ENCODE measurements around the gene HMGXB3. TPM values are rescaled to one million over a fixed set of nuclear protein-coding genes. Genes with fewer than 3 reads are reported as not detected.
"Not testable (repeated sequence)": the region's sequence is repeated elsewhere in the genome, so short reads cannot be mapped to it uniquely, and the experiment has no call there.

The HMGXB3 gene
- total RNA-seq, 2 donors from 2014 or later = 49.2 to 50.1 TPM

DNA sequence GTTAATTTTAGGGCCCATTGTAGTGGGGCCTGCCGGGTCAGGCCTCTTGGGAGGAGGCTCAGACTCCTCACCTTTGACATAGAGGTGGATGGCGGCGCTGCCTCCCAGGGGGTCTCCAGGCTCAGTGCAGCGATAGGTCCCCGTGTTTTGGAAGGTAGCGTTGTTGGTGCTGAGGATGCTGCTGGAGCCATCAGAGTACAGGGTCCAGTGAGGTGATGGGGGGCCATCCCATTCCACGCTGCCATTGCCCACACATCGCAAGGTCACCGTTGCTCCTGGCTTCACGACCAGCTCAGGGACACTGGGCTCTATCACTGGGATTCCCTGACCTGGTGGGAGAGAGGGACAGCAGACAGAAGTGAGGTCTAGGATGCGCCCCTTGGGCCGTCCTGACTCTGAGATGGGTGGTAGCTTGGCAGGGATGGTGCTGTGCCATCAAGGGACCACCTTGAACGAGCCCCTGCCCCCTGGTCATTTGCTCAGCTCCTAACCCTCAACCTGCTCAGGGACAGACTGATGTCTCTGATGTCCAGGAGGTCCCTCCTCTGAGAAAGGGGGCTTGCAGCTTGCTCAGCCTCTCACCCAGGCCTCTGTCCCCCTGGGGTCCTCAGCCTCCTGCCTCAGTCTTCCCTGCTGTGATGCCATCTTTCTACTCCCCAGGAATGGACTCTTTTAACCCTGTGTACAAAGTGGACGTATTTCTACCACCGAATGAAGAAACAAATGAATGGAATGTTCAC is 80.3 kb downstream of the HMGXB3 start:
- TF ChIP-seq, protein P1, sequence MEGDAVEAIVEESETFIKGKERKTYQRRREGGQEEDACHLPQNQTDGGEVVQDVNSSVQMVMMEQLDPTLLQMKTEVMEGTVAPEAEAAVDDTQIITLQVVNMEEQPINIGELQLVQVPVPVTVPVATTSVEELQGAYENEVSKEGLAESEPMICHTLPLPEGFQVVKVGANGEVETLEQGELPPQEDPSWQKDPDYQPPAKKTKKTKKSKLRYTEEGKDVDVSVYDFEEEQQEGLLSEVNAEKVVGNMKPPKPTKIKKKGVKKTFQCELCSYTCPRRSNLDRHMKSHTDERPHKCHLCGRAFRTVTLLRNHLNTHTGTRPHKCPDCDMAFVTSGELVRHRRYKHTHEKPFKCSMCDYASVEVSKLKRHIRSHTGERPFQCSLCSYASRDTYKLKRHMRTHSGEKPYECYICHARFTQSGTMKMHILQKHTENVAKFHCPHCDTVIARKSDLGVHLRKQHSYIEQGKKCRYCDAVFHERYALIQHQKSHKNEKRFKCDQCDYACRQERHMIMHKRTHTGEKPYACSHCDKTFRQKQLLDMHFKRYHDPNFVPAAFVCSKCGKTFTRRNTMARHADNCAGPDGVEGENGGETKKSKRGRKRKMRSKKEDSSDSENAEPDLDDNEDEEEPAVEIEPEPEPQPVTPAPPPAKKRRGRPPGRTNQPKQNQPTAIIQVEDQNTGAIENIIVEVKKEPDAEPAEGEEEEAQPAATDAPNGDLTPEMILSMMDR (IDR thresholded peaks at IDR 0.05) = no peak
- H3K27me3 ChIP-seq (replicated peaks; ENCODE audit: insufficient read depth) = no peaks in the 10 kb centered on the region
- H3K27ac ChIP-seq = no peak overlapping the region
- peaks cover 0 to 6% of the 10 kb centered on the region in 2 donors for H3K4me1 ChIP-seq (ENCODE audit: control insufficient read depth in 1 of 2, low read depth in 2 of 2)
- no peaks in the 10 kb centered on the region for H3K9me3 ChIP-seq
- DNase-seq (ENCODE audit: low spot score) (no peak), ATAC-seq (ENCODE audit: insufficient number of reproducible peaks, low FRiP score, low read depth) (no peak)
- H3K36me3 ChIP-seq = no peaks in the 10 kb centered on the region
- no peak overlapping the region for H3K4me3 ChIP-seq

DNA sequence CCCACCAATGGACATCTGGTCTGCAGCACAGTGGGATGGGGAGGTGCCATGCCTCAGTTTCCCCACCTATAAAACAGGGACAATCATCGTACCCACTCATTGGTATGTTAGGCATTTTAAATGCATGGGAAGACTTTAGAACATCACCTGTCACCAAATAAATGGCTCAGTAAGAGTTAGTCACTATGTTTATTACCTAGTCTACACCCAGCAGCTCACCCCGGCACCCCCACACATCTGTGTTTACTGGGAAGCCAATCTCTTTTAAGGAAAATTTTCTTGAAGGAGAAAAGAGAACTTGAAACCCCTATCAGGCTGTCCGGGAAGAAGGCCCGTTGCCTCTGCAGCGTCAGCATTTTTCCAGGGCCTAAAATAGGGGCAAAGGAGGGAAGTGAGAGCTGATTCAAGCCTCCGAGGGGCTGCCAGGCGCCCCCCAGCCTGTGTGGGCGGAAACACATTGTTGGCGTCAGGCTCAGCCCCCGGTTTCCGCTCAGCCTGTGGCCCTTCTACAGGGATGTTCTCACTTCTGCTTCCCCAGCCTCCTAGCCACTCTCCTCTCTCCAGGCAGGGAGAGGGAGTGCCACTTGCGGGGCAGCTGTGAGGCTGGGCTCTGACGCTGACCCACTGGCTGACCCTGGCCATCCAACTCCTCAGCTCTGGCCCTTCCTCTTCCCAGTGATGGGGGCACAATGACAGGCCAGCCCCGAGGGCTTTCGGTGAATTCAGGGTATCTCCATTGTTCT is 81.2 kb downstream of the HMGXB3 start:
- Histone ChIP-seq H3K9me3 (no peaks in the 10 kb centered on the region), H3K36me3 (no peaks in the 10 kb centered on the region), H3K27ac (no peak overlapping the region), H3K4me3 (no peak overlapping the region), H3K4me1 (ENCODE audit: control insufficient read depth in 1 of 2, low read depth in 2 of 2) (peaks cover 0 to 6% of the 10 kb centered on the region in 2 donors), H3K27me3 (replicated peaks; ENCODE audit: insufficient read depth) (no peaks in the 10 kb centered on the region)
- DNase-seq (ENCODE audit: low spot score) (no peak), ATAC-seq (ENCODE audit: insufficient number of reproducible peaks, low FRiP score, low read depth) (no peak)
- TF ChIP-seq, protein P1 (IDR thresholded peaks at IDR 0.05) = no peak

DNA sequence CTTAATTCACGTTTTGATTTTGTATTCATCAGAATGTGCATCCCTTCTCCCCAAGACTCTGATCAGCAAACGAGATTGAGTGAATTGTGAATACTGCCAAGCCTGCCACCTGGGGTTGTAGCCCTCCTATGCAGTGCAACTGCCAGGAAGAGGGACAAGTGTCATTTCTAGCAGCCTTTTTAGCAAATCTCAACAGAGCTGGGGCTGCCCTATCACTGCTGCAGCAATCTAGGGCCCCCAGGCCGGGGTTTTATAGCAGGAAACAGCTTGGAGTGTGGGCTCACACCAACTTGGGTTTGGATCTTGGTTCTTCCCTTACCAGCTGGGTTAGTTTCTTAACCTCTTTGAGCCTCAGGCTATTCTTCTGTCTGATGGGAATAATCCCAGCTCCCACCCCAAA is 81.8 kb downstream of the HMGXB3 start:
- H3K4me3 ChIP-seq = peak overlapping the region; percentile 65
- no peaks in the 10 kb centered on the region for H3K27me3 ChIP-seq (replicated peaks; ENCODE audit: insufficient read depth)

DNA sequence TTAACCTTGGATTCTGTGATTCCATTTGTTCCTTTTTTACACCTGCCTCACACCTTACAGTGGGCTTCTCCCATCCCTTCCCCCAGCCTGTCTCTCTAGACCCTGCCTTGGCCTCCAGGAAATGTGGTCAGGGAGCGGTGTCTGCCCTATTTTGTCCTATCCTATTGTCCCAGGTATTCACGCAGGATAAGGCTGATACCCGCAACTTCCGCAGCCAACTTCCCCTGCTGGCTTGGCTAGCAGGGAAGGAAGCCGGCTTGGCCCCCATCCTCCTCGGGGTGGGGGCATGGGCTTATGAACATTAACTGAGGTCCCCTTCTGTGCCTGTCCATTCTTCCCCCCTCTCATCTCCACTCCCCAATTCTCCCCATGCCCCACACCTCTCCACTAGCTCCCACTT is 82.3 kb downstream of the HMGXB3 start:
- Histone ChIP-seq H3K4me1 (ENCODE audit: control insufficient read depth in 1 of 2, low read depth in 2 of 2) (peaks cover 2 to 6% of the 10 kb centered on the region in 2 donors), H3K4me3 (peak overlapping the region; percentile 65), H3K36me3 (no peaks in the 10 kb centered on the region), H3K9me3 (no peaks in the 10 kb centered on the region), H3K27me3 (replicated peaks; ENCODE audit: insufficient read depth) (no peaks in the 10 kb centered on the region), H3K27ac (peak overlapping the region in 1 of 2 donors; percentile 30)
- TF ChIP-seq, protein P1 (IDR thresholded peaks at IDR 0.05) = no peak
- ATAC-seq (ENCODE audit: insufficient number of reproducible peaks, low FRiP score, low read depth) = no peak
- no peak for DNase-seq (ENCODE audit: low spot score)

More for the DNA sequence above, 81.8 kb downstream of the HMGXB3 start:
- H3K36me3 ChIP-seq = no peaks in the 10 kb centered on the region
- DNase-seq (ENCODE audit: low spot score) (no peak), ATAC-seq (ENCODE audit: insufficient number of reproducible peaks, low FRiP score, low read depth) (no peak)
- peak overlapping the region in 1 of 2 donors; percentile 30 for H3K27ac ChIP-seq
- H3K9me3 ChIP-seq = no peaks in the 10 kb centered on the region
- TF ChIP-seq, protein P1 (IDR thresholded peaks at IDR 0.05) = no peak
- peaks cover 2 to 6% of the 10 kb centered on the region in 2 donors for H3K4me1 ChIP-seq (ENCODE audit: control insufficient read depth in 1 of 2, low read depth in 2 of 2)

DNA sequence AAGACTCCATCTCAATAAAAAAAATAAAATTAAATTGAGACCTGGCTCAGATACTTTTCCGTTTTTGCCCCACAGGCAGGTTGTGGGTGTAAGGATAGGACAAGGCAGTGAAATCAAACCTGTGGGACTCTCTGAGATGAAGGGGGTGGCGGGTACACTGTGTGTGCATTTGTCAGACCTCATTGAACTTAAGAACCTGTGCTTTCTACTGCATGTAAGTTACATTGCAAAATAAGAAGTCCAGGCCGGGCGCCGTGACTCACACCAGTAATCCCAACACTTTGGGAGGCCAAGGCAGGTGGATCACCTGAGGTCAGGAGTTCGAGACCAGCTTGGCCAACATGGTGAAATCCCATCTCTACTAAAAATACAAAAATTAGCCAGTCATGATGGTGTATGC is 84.2 kb downstream of the HMGXB3 start:
- not testable (repeated sequence) for H3K27me3 ChIP-seq (replicated peaks; ENCODE audit: insufficient read depth); H3K4me1 ChIP-seq (ENCODE audit: control insufficient read depth in 1 of 2, low read depth in 2 of 2); H3K27ac ChIP-seq; DNase-seq (ENCODE audit: low spot score); H3K36me3 ChIP-seq; ATAC-seq (ENCODE audit: insufficient number of reproducible peaks, low FRiP score, low read depth); H3K9me3 ChIP-seq
- H3K4me3 ChIP-seq = peak overlapping the region; percentile 65
